ENCODE data around the gene CFHR5.

The CFHR5 gene

GRCh38 chr1:197042676-197043341 is 65.5 kb downstream of the CFHR5 start:
- Histone ChIP-seq H3K27ac (ENCODE audit: insufficient read depth, low read length, poor library complexity, severe bottlenecking) (no peak overlapping the region), H3K4me1 (ENCODE audit: control insufficient read depth, insufficient read depth, low read length, poor library complexity, severe bottlenecking) (no peaks in the 10 kb centered on the region), H3K9me3 (ENCODE audit: control insufficient read depth, low read length) (no peaks in the 10 kb centered on the region), H3K4me3 (ENCODE audit: insufficient read depth, low read depth, low read length, poor library complexity, severe bottlenecking) (no peak overlapping the region), H3K36me3 (ENCODE audit: control insufficient read depth, insufficient read depth, low read length) (no peaks in the 10 kb centered on the region), H3K27me3 (replicated peaks; ENCODE audit: control insufficient read depth, insufficient read depth, low read length, poor library complexity, severe bottlenecking) (no peaks in the 10 kb centered on the region)
- no peak for DNase-seq

- no peaks in the 10 kb centered on the region for H3K36me3 ChIP-seq (ENCODE audit: control insufficient read depth, insufficient read depth, low read length)
- H3K27ac ChIP-seq (ENCODE audit: insufficient read depth, low read length, poor library complexity, severe bottlenecking): no peak overlapping the region
- H3K27me3 ChIP-seq (replicated peaks; ENCODE audit: control insufficient read depth, insufficient read depth, low read length, poor library complexity, severe bottlenecking): no peaks in the 10 kb centered on the region
- H3K9me3 ChIP-seq (ENCODE audit: control insufficient read depth, low read length): no peaks in the 10 kb centered on the region
- no peak overlapping the region for H3K4me3 ChIP-seq (ENCODE audit: insufficient read depth, low read depth, low read length, poor library complexity, severe bottlenecking)
- DNase-seq: no peak
- H3K4me1 ChIP-seq (ENCODE audit: control insufficient read depth, insufficient read depth, low read length, poor library complexity, severe bottlenecking): no peaks in the 10 kb centered on the region
Measured at GRCh38 chr1:197049100-197049499, 71.7 kb downstream of the CFHR5 start.

Measured in effector memory CD4-positive, alpha-beta T cell (primary cell).